NCI-H460 (cell line): ENCODE data around the gene ZNF679. TPM values are rescaled to one million over a fixed set of nuclear protein-coding genes. Genes with fewer than 3 reads are reported as not detected.
"Not testable (repeated sequence)": the region's sequence is repeated elsewhere in the genome, so short reads cannot be mapped to it uniquely, and the experiment has no call there.

Experiments used
- DNase-seq: peaks from one replicate; pipeline ENCODE4 v3.0.0-alpha.2; 2016; ENCODE audit warnings: low read depth; ENCODE audit errors: extremely low read depth
- polyA plus RNA-seq: library from polyadenylated mRNA; depleted of rRNA; stranded (reverse); fragments of >200 nt; gene quantifications from 2 replicates; pipeline ENCODE4 v1.2.3, GENCODE V29; 2014; cell fraction: nucleus; rRNA removed
- total RNA-seq: library from RNA; depleted of rRNA; stranded (reverse); fragments of >200 nt; shearing (Covaris generic); gene quantifications from 2 replicates; pipeline ENCODE4 v1.2.3, GENCODE V29; 2014; rRNA removed

The ZNF679 gene
- total RNA-seq, result not detected in 2 replicates
- polyA plus RNA-seq, result not detected in 2 replicates

- not testable (repeated sequence) for DNase-seq
Observed at GRCh38 chr7:64228174-64228573, at the start of gene ZNF679. Gene ZNF679, plus strand, starts transcription at chr7:64228474. Its CDS starts 20,644 bp downstream, at chr7:64249118.

GRCh38 chr7:64180989-64181388, 47.3 kb upstream of the ZNF679 start:
- DNase-seq, result no peak

GRCh38 chr7:64181586-64181985, 46.7 kb upstream of the ZNF679 start:
- DNase-seq, result no peak

- DNase-seq, result no peak
Observed at GRCh38 chr7:64182036-64182790, 46.1 kb upstream of the ZNF679 start.

GRCh38 chr7:64183126-64183742, 45.0 kb upstream of the ZNF679 start:
- DNase-seq, result no peak

GRCh38 chr7:64183827-64184372, 44.4 kb upstream of the ZNF679 start:
- no peak for DNase-seq

- no peak for DNase-seq
Observed at GRCh38 chr7:64184376-64184775, 43.9 kb upstream of the ZNF679 start.

GRCh38 chr7:64187408-64187807, 40.9 kb upstream of the ZNF679 start:
- no peak for DNase-seq

- DNase-seq, result no peak
Observed at GRCh38 chr7:64192148-64192704, 36.0 kb upstream of the ZNF679 start.

GRCh38 chr7:64192775-64193174, 35.5 kb upstream of the ZNF679 start:
- DNase-seq, result no peak

- no peak for DNase-seq
Observed at GRCh38 chr7:64206903-64207302, 21.4 kb upstream of the ZNF679 start, which contains the start of gene ZNF735. Gene ZNF735, plus strand, starts transcription at chr7:64207203. Its CDS starts 0 bp downstream, at chr7:64207203.

- DNase-seq, result not testable (repeated sequence)
Observed at GRCh38 chr7:64219710-64220298, 8.5 kb upstream of the ZNF679 start.

- no peak for DNase-seq
Observed at GRCh38 chr7:64223366-64223765, 4.9 kb upstream of the ZNF679 start.

GRCh38 chr7:64266341-64266919, 38.2 kb downstream of the ZNF679 start:
- DNase-seq, result no peak

- no peak for DNase-seq
Observed at GRCh38 chr7:64277630-64278029, 49.4 kb downstream of the ZNF679 start.

GRCh38 chr7:64294701-64295420, 66.6 kb downstream of the ZNF679 start:
- DNase-seq, result no peak

GRCh38 chr7:64297418-64297817, 69.1 kb downstream of the ZNF679 start:
- not testable (repeated sequence) for DNase-seq

- no peak for DNase-seq
Observed at GRCh38 chr7:64300641-64301405, 72.5 kb downstream of the ZNF679 start.
